Stomach (tissue), 4 donors: ENCODE results near the gene CASP7.

Experiments used
- CTCF ChIP-seq, 7 experiments: fragments of 450-650 bp in 4 of 7; fragments of 200-600 bp in 3 of 7; sonication (generic) in 3 of 7; IDR thresholded peaks; one replicate each; pipeline ENCODE4 v1.5.1; 2016 to 2019; ENCODE audit warnings: antibody characterized with exemption in 7 of 7, control low read depth in 2 of 7, mild to moderate bottlenecking in 1 of 7
- POLR2A ChIP-seq, 4 donors: fragments of 450-650 bp; IDR thresholded peaks; one replicate each; pipeline ENCODE4 v1.6.1; 2016; ENCODE audit warnings: antibody characterized with exemption in 4 of 4, control low read depth in 2 of 4, mild to moderate bottlenecking in 1 of 4, moderate library complexity in 1 of 4
- POLR2AphosphoS5 ChIP-seq, 3 donors: sonication (generic); formaldehyde crosslinking; IDR thresholded peaks; one replicate each; pipeline ENCODE4 v1.6.1; 2016; ENCODE audit warnings: antibody characterized with exemption in 3 of 3

- TF ChIP-seq POLR2A (IDR thresholded peaks at IDR 0.05), result no peak
- no peak for TF ChIP-seq POLR2AphosphoS5 (IDR thresholded peaks at IDR 0.05)
- no peak for TF ChIP-seq CTCF (IDR thresholded peaks at IDR 0.05)
These were observed 31.4 kb downstream of the CASP7 start for GRCh38 chr10:113711142-113711541.
